ENCODE results near the gene SRP72.
"Not testable (repeated sequence)": the region's sequence is repeated elsewhere in the genome, so short reads cannot be mapped to it uniquely, and the experiment has no call there.

Gene SRP72

GRCh38 chr4:56467284-56468096, at the start of gene SRP72:
SRP72 (plus strand) TSS chr4:56467617; CDS start chr4:56467636, 19 bp downstream.
- peak; percentile 72 to 82 for DNase-seq (ENCODE audit: low read depth in 2 of 2)

- DNase-seq (ENCODE audit: low read depth in 2 of 2), result no peak
Observed at GRCh38 chr4:56424176-56424575, 43.2 kb upstream of the SRP72 start.

GRCh38 chr4:56424697-56425514, 42.5 kb upstream of the SRP72 start:
- DNase-seq (ENCODE audit: low read depth in 2 of 2), result no peak

- DNase-seq (ENCODE audit: low read depth in 2 of 2), result no peak
Observed at GRCh38 chr4:56425518-56425917, 41.9 kb upstream of the SRP72 start.

GRCh38 chr4:56426273-56426672, 41.1 kb upstream of the SRP72 start:
- DNase-seq (ENCODE audit: low read depth in 2 of 2), result no peak

- DNase-seq (ENCODE audit: low read depth in 2 of 2), result no peak
Observed at GRCh38 chr4:56427179-56427578, 40.2 kb upstream of the SRP72 start.

- DNase-seq (ENCODE audit: low read depth in 2 of 2), result no peak
Observed at GRCh38 chr4:56430203-56430602, 37.2 kb upstream of the SRP72 start.

GRCh38 chr4:56433280-56433679, 34.1 kb upstream of the SRP72 start:
- DNase-seq (ENCODE audit: low read depth in 2 of 2), result no peak

GRCh38 chr4:56434599-56435139, 32.7 kb upstream of the SRP72 start:
- no peak for DNase-seq (ENCODE audit: low read depth in 2 of 2)

- peak; percentile 95 to 96 for DNase-seq (ENCODE audit: low read depth in 2 of 2)
Observed at GRCh38 chr4:56435140-56435926, 32.1 kb upstream of the SRP72 start, which contains the start of gene PPAT. PPAT (minus strand) TSS chr4:56435615; CDS start chr4:56435477, 138 bp downstream.

- DNase-seq (ENCODE audit: low read depth in 2 of 2), result no peak
Observed at GRCh38 chr4:56438766-56439165, 28.7 kb upstream of the SRP72 start.

- DNase-seq (ENCODE audit: low read depth in 2 of 2), result no peak
Observed at GRCh38 chr4:56440983-56441382, 26.4 kb upstream of the SRP72 start.

- no peak for DNase-seq (ENCODE audit: low read depth in 2 of 2)
Observed at GRCh38 chr4:56444719-56445118, 22.7 kb upstream of the SRP72 start.

- no peak for DNase-seq (ENCODE audit: low read depth in 2 of 2)
Observed at GRCh38 chr4:56445699-56446098, 21.7 kb upstream of the SRP72 start.

- no peak for DNase-seq (ENCODE audit: low read depth in 2 of 2)
Observed at GRCh38 chr4:56448301-56448700, 19.1 kb upstream of the SRP72 start.

- DNase-seq (ENCODE audit: low read depth in 2 of 2), result not testable (repeated sequence)
Observed at GRCh38 chr4:56449475-56449874, 17.9 kb upstream of the SRP72 start.

- no peak for DNase-seq (ENCODE audit: low read depth in 2 of 2)
Observed at GRCh38 chr4:56450342-56450741, 17.1 kb upstream of the SRP72 start.

GRCh38 chr4:56460085-56460484, 7.3 kb upstream of the SRP72 start:
- DNase-seq (ENCODE audit: low read depth in 2 of 2), result no peak

- no peak for DNase-seq (ENCODE audit: low read depth in 2 of 2)
Observed at GRCh38 chr4:56462157-56462556, 5.3 kb upstream of the SRP72 start.

- no peak for DNase-seq (ENCODE audit: low read depth in 2 of 2)
Observed at GRCh38 chr4:56463711-56464110, 3.7 kb upstream of the SRP72 start.

GRCh38 chr4:56464581-56464980, 2.8 kb upstream of the SRP72 start:
- DNase-seq (ENCODE audit: low read depth in 2 of 2), result no peak
